Neural progenitor cell (in vitro differentiated cells): ENCODE measurements around the gene SLAIN1.

Source experiments
- CTCF ChIP-seq: fragments of 200-600 bp; sonication (generic); IDR thresholded peaks from 2 replicates; pipeline ENCODE4 v1.5.1; 2017; ENCODE audit warnings: antibody characterized with exemption, mild to moderate bottlenecking
- EZH2 ChIP-seq: fragments of 200-600 bp; sonication (generic); IDR thresholded peaks from 2 replicates; pipeline ENCODE4 v1.6.1; 2017; ENCODE audit warnings: antibody characterized with exemption, mild to moderate bottlenecking, moderate library complexity
- EZH2phosphoT487 ChIP-seq: fragments of 200-600 bp; sonication (generic); IDR thresholded peaks from 2 replicates; pipeline ENCODE4 v1.6.1; 2017; ENCODE audit warnings: antibody characterized with exemption

GRCh38 chr13:77725071-77725470 is 27.6 kb downstream of the SLAIN1 start:
- TF ChIP-seq CTCF, result no peak
- no peak for TF ChIP-seq EZH2
- no peak for TF ChIP-seq EZH2phosphoT487
